ENCODE data around the gene RPL7L1.

Gene RPL7L1

DNA sequence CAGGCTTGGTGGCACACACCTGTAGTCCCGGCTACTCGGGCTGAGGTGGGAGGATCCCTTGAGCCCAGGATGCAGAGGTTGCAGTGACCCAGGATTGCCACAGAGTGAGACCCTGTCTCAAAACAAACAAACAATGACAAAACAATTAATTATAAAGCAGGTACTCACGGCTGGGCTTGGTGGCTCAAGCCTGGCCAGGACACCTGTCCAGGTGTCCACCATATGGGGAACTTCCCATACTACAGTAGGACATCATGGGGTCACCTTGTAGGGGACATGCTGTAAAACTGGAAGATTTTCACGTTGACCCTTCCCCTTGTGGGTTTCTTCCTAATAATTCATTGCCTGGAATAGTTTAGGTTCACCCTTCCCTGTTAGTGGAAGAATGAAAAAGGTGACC is 30.7 kb upstream of the RPL7L1 start:
- ChIA-PET POLR2A (ENCODE audit: low non-redundant PET) (no interaction called here), CTCF (no interaction called here)
- TF ChIP-seq, protein P1, sequence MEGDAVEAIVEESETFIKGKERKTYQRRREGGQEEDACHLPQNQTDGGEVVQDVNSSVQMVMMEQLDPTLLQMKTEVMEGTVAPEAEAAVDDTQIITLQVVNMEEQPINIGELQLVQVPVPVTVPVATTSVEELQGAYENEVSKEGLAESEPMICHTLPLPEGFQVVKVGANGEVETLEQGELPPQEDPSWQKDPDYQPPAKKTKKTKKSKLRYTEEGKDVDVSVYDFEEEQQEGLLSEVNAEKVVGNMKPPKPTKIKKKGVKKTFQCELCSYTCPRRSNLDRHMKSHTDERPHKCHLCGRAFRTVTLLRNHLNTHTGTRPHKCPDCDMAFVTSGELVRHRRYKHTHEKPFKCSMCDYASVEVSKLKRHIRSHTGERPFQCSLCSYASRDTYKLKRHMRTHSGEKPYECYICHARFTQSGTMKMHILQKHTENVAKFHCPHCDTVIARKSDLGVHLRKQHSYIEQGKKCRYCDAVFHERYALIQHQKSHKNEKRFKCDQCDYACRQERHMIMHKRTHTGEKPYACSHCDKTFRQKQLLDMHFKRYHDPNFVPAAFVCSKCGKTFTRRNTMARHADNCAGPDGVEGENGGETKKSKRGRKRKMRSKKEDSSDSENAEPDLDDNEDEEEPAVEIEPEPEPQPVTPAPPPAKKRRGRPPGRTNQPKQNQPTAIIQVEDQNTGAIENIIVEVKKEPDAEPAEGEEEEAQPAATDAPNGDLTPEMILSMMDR (conservative IDR thresholded peaks at IDR 0.05; ENCODE audit: low read depth): no peak
- DNase-seq (ENCODE audit: low spot score): no peak
- no peak overlapping the region for H3K27ac ChIP-seq

DNA sequence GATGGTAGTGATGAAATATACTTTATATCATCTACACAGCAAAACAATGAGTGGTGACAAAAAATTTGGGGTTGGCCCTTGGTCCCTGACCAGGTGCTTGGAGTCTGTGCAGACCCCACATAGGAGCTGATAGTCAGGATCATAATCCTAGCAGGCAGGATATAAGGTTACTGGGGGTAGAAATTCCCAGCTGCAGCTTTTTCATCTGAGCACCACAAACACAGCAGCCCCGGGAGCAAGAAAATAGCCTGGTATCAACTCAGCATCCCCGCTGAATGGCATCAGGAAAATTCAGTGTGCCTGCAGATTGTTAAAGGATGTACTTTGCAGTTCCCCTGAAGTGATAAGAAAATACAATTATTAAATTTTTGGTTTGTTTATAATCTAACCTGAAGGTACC is 27.8 kb upstream of the RPL7L1 start:
- DNase-seq (ENCODE audit: low spot score): no peak
- POLR2A ChIA-PET (ENCODE audit: low non-redundant PET): no interaction called here
- TF ChIP-seq, protein P1 (conservative IDR thresholded peaks at IDR 0.05; ENCODE audit: low read depth): no peak
- no peak overlapping the region for H3K27ac ChIP-seq
- CTCF ChIA-PET: no interaction called here

DNA sequence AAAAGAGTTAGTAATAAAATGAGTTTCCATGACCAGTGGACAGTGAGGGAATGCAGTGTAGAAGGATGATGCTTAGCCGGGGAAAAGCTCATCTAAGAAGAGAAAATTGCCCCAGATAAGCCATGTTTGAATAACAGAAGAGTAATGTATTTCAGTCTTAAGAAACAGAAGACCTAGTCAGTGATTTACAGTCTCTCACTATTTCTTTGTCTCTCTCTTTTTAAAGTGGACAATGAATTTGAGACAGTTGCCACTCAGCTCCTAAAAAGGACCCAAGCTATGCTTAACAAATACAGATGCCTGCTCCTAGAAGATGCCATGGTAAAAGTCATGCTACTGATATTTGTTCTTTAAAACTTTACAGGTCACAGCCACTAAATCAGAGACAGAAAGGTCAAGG is 19.4 kb upstream of the RPL7L1 start:
- H3K27ac ChIP-seq: no peak overlapping the region
- ChIA-PET CTCF (no interaction called here), POLR2A (ENCODE audit: low non-redundant PET) (no interaction called here)
- TF ChIP-seq, protein P1 (conservative IDR thresholded peaks at IDR 0.05; ENCODE audit: low read depth): no peak
- DNase-seq (ENCODE audit: low spot score): no peak

DNA sequence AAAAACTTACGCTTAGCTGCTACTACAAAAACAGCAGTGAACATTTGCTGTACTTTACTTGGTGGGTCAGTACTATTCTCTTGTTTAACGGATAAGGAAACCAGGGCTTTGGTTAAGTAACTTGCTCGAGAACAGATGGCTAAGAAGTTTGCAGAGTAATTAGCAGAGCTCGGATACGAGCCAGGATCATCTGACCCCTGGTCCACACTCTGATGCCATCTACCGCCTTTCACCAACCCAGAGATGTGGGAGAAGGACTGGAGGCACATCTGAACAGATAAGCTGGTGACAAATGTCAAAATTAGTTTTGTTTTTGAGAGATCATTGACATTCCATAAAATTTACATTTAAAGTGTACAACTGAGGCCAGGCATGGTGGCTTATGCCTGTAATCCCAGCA is 18.9 kb upstream of the RPL7L1 start:
- CTCF ChIA-PET: no interaction called here
- TF ChIP-seq, protein P1 (conservative IDR thresholded peaks at IDR 0.05; ENCODE audit: low read depth): no peak
- POLR2A ChIA-PET (ENCODE audit: low non-redundant PET): no interaction called here
- no peak overlapping the region for H3K27ac ChIP-seq
- no peak for DNase-seq (ENCODE audit: low spot score)

DNA sequence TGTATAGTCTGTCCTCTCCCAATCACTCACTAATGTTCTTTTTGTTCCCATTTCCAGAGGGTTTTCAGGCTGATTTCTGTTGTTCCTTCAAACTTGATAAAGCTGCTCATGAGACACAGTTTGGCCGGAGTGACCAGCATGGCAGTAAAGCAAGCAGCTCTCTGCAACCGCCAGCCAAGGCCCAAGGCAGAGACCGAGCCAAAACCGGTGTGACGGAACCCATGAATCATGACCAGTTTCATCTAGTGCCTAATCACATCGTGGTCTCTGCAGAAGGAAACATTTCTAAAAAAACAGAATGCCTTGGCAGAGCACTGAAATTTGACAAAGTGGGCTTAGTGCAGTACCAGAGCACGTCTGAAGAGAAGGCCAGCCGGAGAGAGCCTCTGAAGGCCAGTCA is 14.8 kb upstream of the RPL7L1 start:
- CTCF ChIA-PET: interaction anchor here (0.7 kb wide), 1 partner anchor 96 kb away, joined by 3 read pairs; no protein-coding TSS in a partner anchor
- POLR2A ChIA-PET (ENCODE audit: low non-redundant PET): no interaction called here
- peak overlapping the region; percentile 25 for H3K27ac ChIP-seq
- TF ChIP-seq, protein P1 (conservative IDR thresholded peaks at IDR 0.05; ENCODE audit: low read depth): no peak
- DNase-seq (ENCODE audit: low spot score): no peak

DNA sequence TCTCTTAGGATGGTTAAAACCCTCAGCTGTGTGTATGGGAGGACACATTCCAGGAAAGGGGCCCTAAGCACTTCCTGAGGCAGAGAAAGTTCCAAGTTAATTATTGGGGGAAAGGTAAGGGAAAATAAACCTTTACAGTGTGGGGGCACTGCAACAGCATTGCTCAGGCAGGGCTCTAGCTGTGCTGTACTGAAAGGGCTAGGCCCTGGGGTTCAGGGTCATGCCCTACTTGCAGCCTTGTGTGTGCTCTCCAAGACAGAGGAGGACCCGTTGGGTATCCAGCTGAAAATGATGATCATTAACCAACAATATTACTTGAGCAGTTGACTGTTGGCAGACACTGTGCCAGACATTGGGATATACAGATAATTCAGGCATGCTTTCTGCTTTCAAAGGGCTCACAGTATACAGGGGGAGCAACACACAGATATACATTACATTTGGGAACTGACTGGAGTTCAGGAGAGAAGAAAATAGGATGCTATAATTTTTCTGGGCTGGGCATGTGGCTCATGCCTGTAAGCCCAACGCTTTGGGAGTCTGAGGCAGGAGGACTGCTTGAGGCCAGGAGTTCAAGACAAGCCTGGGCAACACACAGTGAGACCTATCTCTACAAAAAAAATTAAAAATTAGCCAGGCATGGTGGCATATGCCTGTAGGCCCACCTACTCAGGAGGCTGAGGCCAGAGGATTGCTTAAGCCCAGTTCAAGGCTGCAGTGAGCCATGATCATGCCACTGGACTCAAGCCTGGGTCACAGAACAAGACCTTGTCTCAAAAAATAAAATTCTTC is 9.1 kb upstream of the RPL7L1 start:
- TF ChIP-seq, protein P1 (conservative IDR thresholded peaks at IDR 0.05; ENCODE audit: low read depth): no peak
- CTCF ChIA-PET: interaction anchor here (0.7 kb wide), 1 partner anchor 741 kb away, joined by 4 read pairs; no protein-coding TSS in a partner anchor
- POLR2A ChIA-PET (ENCODE audit: low non-redundant PET): interaction anchor here (0.5 kb wide), 1 partner anchor 168 kb away, joined by 3 read pairs; no protein-coding TSS in a partner anchor
- peak overlapping the region; percentile 21 for H3K27ac ChIP-seq
- no peak for DNase-seq (ENCODE audit: low spot score)
